H9 (cell line): ENCODE data around the gene MAP1LC3B. TPM values are rescaled to one million over a fixed set of nuclear protein-coding genes. Genes with fewer than 3 reads are reported as not detected.

Experiments used
- DNase-seq: peaks from one replicate; pipeline ENCODE4 v3.0.0-alpha.2; 2017
- H2AFZ ChIP-seq: one replicate; pipeline ENCODE4 v1.6.1; 2013; ENCODE audit warnings: mild to moderate bottlenecking, low read length, control low read depth, moderate library complexity
- H2AK5ac ChIP-seq: 2 replicates; pipeline ENCODE4 v1.6.1; 2013; ENCODE audit warnings: low read length, control low read depth, mixed read lengths; ENCODE audit not compliant: insufficient read length
- H2BK120ac ChIP-seq: one replicate; pipeline ENCODE4 v1.6.1; 2013; ENCODE audit warnings: low read depth, mild to moderate bottlenecking, low read length, control low read depth, inconsistent platforms; ENCODE audit not compliant: poor library complexity, severe bottlenecking
- H2BK12ac ChIP-seq: 2 replicates; pipeline ENCODE4 v1.6.1; 2013; ENCODE audit warnings: low read length, control low read depth, mixed read lengths, low read depth; ENCODE audit not compliant: insufficient read length
- H2BK15ac ChIP-seq: 2 replicates; pipeline ENCODE4 v1.6.1; 2013; ENCODE audit warnings: low read depth, low read length, control low read depth
- H2BK20ac ChIP-seq: one replicate; pipeline ENCODE4 v1.6.1; 2013; ENCODE audit warnings: low read depth, mild to moderate bottlenecking, low read length, control low read depth, inconsistent platforms; ENCODE audit not compliant: poor library complexity, severe bottlenecking
- H2BK5ac ChIP-seq: 2 replicates; pipeline ENCODE4 v1.6.1; 2013; ENCODE audit warnings: low read length, control low read depth, mixed read lengths; ENCODE audit not compliant: insufficient read length
- H3K14ac ChIP-seq: 2 replicates; pipeline ENCODE4 v1.6.1; 2013; ENCODE audit warnings: low read length, control low read depth; ENCODE audit not compliant: insufficient read depth
- H3K18ac ChIP-seq: 2 replicates; pipeline ENCODE4 v1.6.1; 2013; ENCODE audit warnings: low read depth, mild to moderate bottlenecking, mixed read lengths, low read length, control low read depth; ENCODE audit not compliant: insufficient read length
- H3K23ac ChIP-seq: 2 replicates; pipeline ENCODE4 v1.6.1; 2013; ENCODE audit warnings: low read length, control low read depth, mixed read lengths, low read depth; ENCODE audit not compliant: insufficient read length
- H3K23me2 ChIP-seq: 2 replicates; pipeline ENCODE4 v1.6.1; 2013; ENCODE audit warnings: low read depth, mild to moderate bottlenecking, mixed read lengths, low read length, control low read depth; ENCODE audit not compliant: insufficient read length, poor library complexity, severe bottlenecking
- H3K27ac ChIP-seq: 2 replicates; pipeline ENCODE4 v1.5.1; 2013; ENCODE audit warnings: low read length, control low read depth, mixed read lengths, low read depth; ENCODE audit not compliant: insufficient read length
- H3K27me3 ChIP-seq: 2 replicates; pipeline ENCODE4 v1.6.1; 2013; ENCODE audit warnings: low read length, control low read depth, inconsistent platforms; ENCODE audit not compliant: insufficient read depth
- H3K4ac ChIP-seq: 2 replicates; pipeline ENCODE4 v1.6.1; 2013; ENCODE audit warnings: low read depth, mild to moderate bottlenecking, control low read depth, inconsistent platforms, low read length, moderate library complexity
- H3K4me1 ChIP-seq: 2 replicates; pipeline ENCODE4 v1.6.1; 2013; ENCODE audit warnings: low read length, control low read depth, inconsistent platforms; ENCODE audit not compliant: insufficient read depth
- H3K4me2 ChIP-seq: 2 replicates; pipeline ENCODE4 v1.6.1; 2013; ENCODE audit warnings: low read length, control low read depth, mixed read lengths; ENCODE audit not compliant: insufficient read length, insufficient read depth
- H3K56ac ChIP-seq: 2 replicates; pipeline ENCODE4 v1.6.1; 2013; ENCODE audit warnings: low read depth, mild to moderate bottlenecking, mixed read lengths, low read length, control low read depth; ENCODE audit not compliant: insufficient read length
- H3K79me1 ChIP-seq: 2 replicates; pipeline ENCODE4 v1.6.1; 2013; ENCODE audit warnings: low read depth, mild to moderate bottlenecking, moderate library complexity, low read length, control low read depth, inconsistent platforms; ENCODE audit not compliant: insufficient read depth, poor library complexity, severe bottlenecking
- H3K79me2 ChIP-seq: 2 replicates; pipeline ENCODE4 v1.6.1; 2013; ENCODE audit warnings: low read length, control low read depth, inconsistent platforms; ENCODE audit not compliant: insufficient read depth
- H3K9ac ChIP-seq: 2 replicates; pipeline ENCODE4 v1.6.1; 2013; ENCODE audit warnings: low read length, control low read depth, mixed read lengths; ENCODE audit not compliant: insufficient read length; ENCODE audit errors: extremely low read depth
- H3K9me3 ChIP-seq: one replicate; pipeline ENCODE4 v1.6.1; 2013; ENCODE audit warnings: low read depth, low read length, inconsistent platforms; ENCODE audit not compliant: control insufficient read depth
- H3T11ph ChIP-seq: one replicate; pipeline ENCODE4 v1.6.1; 2013; ENCODE audit warnings: mild to moderate bottlenecking, low read length, control low read depth, inconsistent platforms
- H4K20me1 ChIP-seq: one replicate; pipeline ENCODE4 v1.6.1; 2013; ENCODE audit not compliant: control insufficient read depth, insufficient read length, insufficient read depth
- H4K5ac ChIP-seq: 2 replicates; pipeline ENCODE4 v1.6.1; 2013; ENCODE audit warnings: low read depth, mild to moderate bottlenecking, mixed read lengths, low read length, control low read depth; ENCODE audit not compliant: insufficient read length
- H4K8ac ChIP-seq: replicated peaks from 2 replicates; pipeline ENCODE4 v1.6.1; 2013; ENCODE audit warnings: low read length, control low read depth, mixed read lengths, low read depth; ENCODE audit not compliant: insufficient read length
- H4K91ac ChIP-seq: 2 replicates; pipeline ENCODE4 v1.6.1; 2013; ENCODE audit warnings: low read depth, mild to moderate bottlenecking, moderate library complexity, mixed read lengths, low read length, control low read depth; ENCODE audit not compliant: insufficient read length
- H3K27ac Mint-ChIP-seq, 3 experiments: 2 replicates in 2 of 3; 3 replicates in 1 of 3; pipeline ENCODE4 v1.8.0; 2020 to 2021; ENCODE audit warnings: mixed read lengths in 3 of 3, mild to moderate bottlenecking in 1 of 3, moderate library complexity in 1 of 3
- H3K27me3 Mint-ChIP-seq: 2 replicates; pipeline ENCODE4 v1.8.0; 2021; ENCODE audit warnings: low read depth, mild to moderate bottlenecking, moderate library complexity, mixed read lengths
- H3K36me3 Mint-ChIP-seq, 3 experiments: 2 replicates in 2 of 3; 3 replicates in 1 of 3; pipeline ENCODE4 v1.8.0; 2020 to 2021; ENCODE audit warnings: low read depth in 3 of 3, mixed read lengths in 3 of 3; ENCODE audit not compliant: insufficient read depth in 1 of 3
- H3K4me1 Mint-ChIP-seq, 2 experiments: 2 replicates each; pipeline ENCODE4 v1.8.0; 2020; ENCODE audit warnings: mixed read lengths in 2 of 2
- H3K4me3 Mint-ChIP-seq, 2 experiments: 2 replicates in 1 of 2; 3 replicates in 1 of 2; pipeline ENCODE4 v1.8.0; 2020 to 2021; ENCODE audit warnings: mild to moderate bottlenecking in 2 of 2, mixed read lengths in 2 of 2, moderate library complexity in 1 of 2
- H3K9me3 Mint-ChIP-seq, 2 experiments: 2 replicates in 1 of 2; 3 replicates in 1 of 2; pipeline ENCODE4 v1.8.0; 2020; ENCODE audit warnings: mild to moderate bottlenecking in 2 of 2, mixed read lengths in 2 of 2, moderate library complexity in 1 of 2
- WGBS: extraction: QIAGEN DNeasy Blood & Tissue Kit; methylation state at CpG from one replicate; pipeline ENCODE4 v1.1.7; 2013; ENCODE audit warnings: missing lambda C conversion rate, low lambda C conversion rate, mixed read lengths; ENCODE audit not compliant: insufficient read length; ENCODE audit errors: extremely low coverage; 5-methylcytosine and 5-hydroxymethylcytosine counted together
- total RNA-seq: library from RNA; stranded (reverse); gene quantifications from 2 replicates; pipeline ENCODE4 v1.2.1, GENCODE V29; 2021
- TF ChIP-seq, protein P1 (sequence below): fragments of 200-600 bp; sonication (generic); conservative IDR thresholded peaks from 3 replicates; pipeline ENCODE4 v1.8.0; 2021; ENCODE audit warnings: antibody characterized with exemption, mild to moderate bottlenecking

The MAP1LC3B gene
- total RNA-seq, 1 experiment from 2014 or later: 47.1 TPM

DNA sequence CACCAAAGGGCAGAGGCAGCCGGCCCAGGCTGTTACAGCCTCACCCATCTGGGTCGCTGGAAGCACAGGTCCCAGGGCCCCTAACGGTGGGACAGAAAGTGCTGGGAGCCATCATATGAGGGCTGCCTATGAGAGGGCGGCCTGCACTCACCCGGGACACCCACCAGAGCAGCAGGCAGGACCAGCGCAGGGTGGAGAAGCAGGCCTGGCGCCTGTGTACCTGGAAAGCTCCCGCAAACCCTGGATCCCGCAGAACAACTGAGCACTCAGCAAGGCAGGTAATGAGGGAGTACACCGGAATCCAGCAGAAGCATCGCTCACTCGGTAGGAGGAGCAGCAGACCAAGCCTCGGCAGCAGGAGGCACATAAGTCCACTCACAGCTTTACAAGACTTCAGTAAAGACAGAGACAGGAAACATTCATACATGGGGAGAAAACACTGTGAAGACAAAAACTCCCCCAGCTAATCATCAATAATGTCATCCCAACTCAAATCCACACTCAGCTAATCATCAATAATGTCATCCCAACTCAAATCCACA is 43.4 kb upstream of the MAP1LC3B start:
- no peaks in the 10 kb centered on the region for H3K9me3 ChIP-seq
- no peak overlapping the region for H2BK120ac ChIP-seq
- H3K23ac ChIP-seq: no peak overlapping the region
- Mint-ChIP-seq H3K9me3 (no peaks in the 10 kb centered on the region), H3K27ac (no peak overlapping the region; a peak in 2 of 7 replicates), H3K4me3 (no peak overlapping the region), H3K4me1 (peaks cover 9 to 21% of the 10 kb centered on the region in 2 experiments), H3K27me3 (no peaks in the 10 kb centered on the region), H3K36me3 (peaks cover 0 to 3% (median 3%) of the 10 kb centered on the region in 3 experiments; a peak in 5 of 7 replicates)
- no peaks in the 10 kb centered on the region for H3K23me2 ChIP-seq
- no peak overlapping the region for H3K56ac ChIP-seq
- H2BK20ac ChIP-seq: no peak overlapping the region
- H2BK12ac ChIP-seq: no peak overlapping the region
- no peak overlapping the region for H2BK5ac ChIP-seq
- WGBS: no CpG with 5 or more reads among the region's 13 CpGs
- H3K4ac ChIP-seq: no peak overlapping the region
- H4K8ac ChIP-seq: no peak overlapping the region
- H3K18ac ChIP-seq: no peak overlapping the region
- H3K27ac ChIP-seq: no peak overlapping the region
- no peak overlapping the region for H3K4me2 ChIP-seq
- no peaks in the 10 kb centered on the region for H4K20me1 ChIP-seq
- no peaks in the 10 kb centered on the region for H3K27me3 ChIP-seq
- no peak overlapping the region for H3T11ph ChIP-seq
- no peak overlapping the region for H3K9ac ChIP-seq
- no peak overlapping the region for H4K91ac ChIP-seq
- peaks cover 3% of the 10 kb centered on the region for H3K79me1 ChIP-seq
- no peak overlapping the region for H4K5ac ChIP-seq
- DNase-seq: no peak
- TF ChIP-seq, protein P1, sequence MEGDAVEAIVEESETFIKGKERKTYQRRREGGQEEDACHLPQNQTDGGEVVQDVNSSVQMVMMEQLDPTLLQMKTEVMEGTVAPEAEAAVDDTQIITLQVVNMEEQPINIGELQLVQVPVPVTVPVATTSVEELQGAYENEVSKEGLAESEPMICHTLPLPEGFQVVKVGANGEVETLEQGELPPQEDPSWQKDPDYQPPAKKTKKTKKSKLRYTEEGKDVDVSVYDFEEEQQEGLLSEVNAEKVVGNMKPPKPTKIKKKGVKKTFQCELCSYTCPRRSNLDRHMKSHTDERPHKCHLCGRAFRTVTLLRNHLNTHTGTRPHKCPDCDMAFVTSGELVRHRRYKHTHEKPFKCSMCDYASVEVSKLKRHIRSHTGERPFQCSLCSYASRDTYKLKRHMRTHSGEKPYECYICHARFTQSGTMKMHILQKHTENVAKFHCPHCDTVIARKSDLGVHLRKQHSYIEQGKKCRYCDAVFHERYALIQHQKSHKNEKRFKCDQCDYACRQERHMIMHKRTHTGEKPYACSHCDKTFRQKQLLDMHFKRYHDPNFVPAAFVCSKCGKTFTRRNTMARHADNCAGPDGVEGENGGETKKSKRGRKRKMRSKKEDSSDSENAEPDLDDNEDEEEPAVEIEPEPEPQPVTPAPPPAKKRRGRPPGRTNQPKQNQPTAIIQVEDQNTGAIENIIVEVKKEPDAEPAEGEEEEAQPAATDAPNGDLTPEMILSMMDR: no peak
- H2AK5ac ChIP-seq: no peak overlapping the region
- no peaks in the 10 kb centered on the region; the same call in 1 of the 2 replicates for H3K4me1 ChIP-seq
- H3K14ac ChIP-seq: no peak overlapping the region
- no peak overlapping the region for H2AFZ ChIP-seq
- no peaks in the 10 kb centered on the region for H3K79me2 ChIP-seq
- H2BK15ac ChIP-seq: no peak overlapping the region
